Colonic mucosa (tissue), 4 donors: ENCODE results near the gene XPO4. TPM values are rescaled to one million over a fixed set of nuclear protein-coding genes. Genes with fewer than 3 reads are reported as not detected.

Source experiments
- DNase-seq: peaks from one replicate; pipeline ENCODE4 v3.0.0-alpha.2; 2020
- H3K27ac ChIP-seq: fragments of 200-600 bp; one replicate; pipeline ENCODE4 v1.8.0; 2021
- H3K27me3 ChIP-seq: fragments of 200-600 bp; one replicate; pipeline ENCODE4 v1.8.0; 2021
- H3K36me3 ChIP-seq: fragments of 200-600 bp; one replicate; pipeline ENCODE4 v1.8.0; 2021
- H3K4me1 ChIP-seq: fragments of 200-600 bp; one replicate; pipeline ENCODE4 v1.8.0; 2021; ENCODE audit warnings: mild to moderate bottlenecking
- H3K4me3 ChIP-seq: fragments of 200-600 bp; one replicate; pipeline ENCODE4 v1.8.0; 2021
- H3K9ac ChIP-seq, 2 donors: one replicate each; pipeline ENCODE4 v1.7.0; 2013; ENCODE audit warnings: control low read depth in 2 of 2, low read depth in 2 of 2, low read length in 2 of 2
- H3K9me3 ChIP-seq: fragments of 200-600 bp; one replicate; pipeline ENCODE4 v1.8.0; 2021
- CTCF ChIP-seq: fragments of 200-600 bp; IDR thresholded peaks from one replicate; pipeline ENCODE4 v1.8.0; 2022; ENCODE audit warnings: antibody characterized with exemption, mild to moderate bottlenecking
- intact Hi-C: fragments of 100-400 bp; cut with DNase I; formaldehyde crosslinking; loops from one replicate; pipeline ENCODE4 v1.14.1; 2022
- total RNA-seq, 2 donors: library from RNA; stranded (reverse); fragmentation: NEBNext Ultra II Directional in 1 of 2; extraction: Animal tissue kit (Norgen Biotek cat#: 25700) in 1 of 2; gene quantifications; one replicate each; pipeline ENCODE4 v1.2.1, GENCODE V29; 2021
- donor health status: healthy.
- donor health status: DM: no; HTN: no; CAD: no.
- donor health status: DM: no; HTN: no; CAD: no.

XPO4 gene
- total RNA-seq, 2 donors from 2014 or later, result 9.1 to 18.2 TPM

- DNase-seq, result no peak
- H3K4me1 ChIP-seq, result peaks cover 5% of the 10 kb centered on the region
- no peaks in the 10 kb centered on the region for H3K9me3 ChIP-seq
- intact Hi-C loops, result no loop called here
- H3K27me3 ChIP-seq, result no peaks in the 10 kb centered on the region
- H3K36me3 ChIP-seq, result no peaks in the 10 kb centered on the region
- peak overlapping the region; percentile 83 for H3K27ac ChIP-seq
- peak overlapping the region in 1 of 2 donors; percentile 86 for H3K9ac ChIP-seq
- no peak for TF ChIP-seq CTCF
- H3K4me3 ChIP-seq, result peak overlapping the region; percentile 49
Observed at GRCh38 chr13:20772401-20773131, 130.0 kb downstream of the XPO4 start.

- no peaks in the 10 kb centered on the region for H3K27me3 ChIP-seq
- H3K4me1 ChIP-seq, result peaks cover 5% of the 10 kb centered on the region
- no peak overlapping the region for H3K27ac ChIP-seq
- no peak overlapping the region for H3K9ac ChIP-seq
- no peak overlapping the region for H3K4me3 ChIP-seq
- intact Hi-C loops, result no loop called here
- no peak for DNase-seq
- no peaks in the 10 kb centered on the region for H3K9me3 ChIP-seq
- no peak for TF ChIP-seq CTCF
- no peaks in the 10 kb centered on the region for H3K36me3 ChIP-seq
Observed at GRCh38 chr13:20769834-20770233, 132.7 kb downstream of the XPO4 start.

GRCh38 chr13:20769091-20769490 lies 133.5 kb downstream of the XPO4 start:
- H3K36me3 ChIP-seq, result no peaks in the 10 kb centered on the region
- intact Hi-C loops, result no loop called here

GRCh38 chr13:20767309-20767943 lies 135.1 kb downstream of the XPO4 start:
- intact Hi-C loops, result no loop called here

More at GRCh38 chr13:20769091-20769490, 133.5 kb downstream of the XPO4 start:
- Histone ChIP-seq H3K9me3 (no peaks in the 10 kb centered on the region), H3K4me1 (peaks cover 5% of the 10 kb centered on the region), H3K9ac (no peak overlapping the region), H3K27me3 (no peaks in the 10 kb centered on the region), H3K27ac (no peak overlapping the region), H3K4me3 (no peak overlapping the region)
- no peak for TF ChIP-seq CTCF
- DNase-seq, result no peak

GRCh38 chr13:20760872-20761271 lies 141.7 kb downstream of the XPO4 start:
- Histone ChIP-seq H3K9ac (no peak overlapping the region), H3K36me3 (no peaks in the 10 kb centered on the region), H3K4me1 (no peaks in the 10 kb centered on the region), H3K4me3 (no peak overlapping the region), H3K27ac (no peak overlapping the region), H3K9me3 (no peaks in the 10 kb centered on the region), H3K27me3 (no peaks in the 10 kb centered on the region)
- no peak for TF ChIP-seq CTCF
- intact Hi-C loops, result no loop called here
- DNase-seq, result no peak

More at GRCh38 chr13:20767309-20767943, 135.1 kb downstream of the XPO4 start:
- no peaks in the 10 kb centered on the region for H3K9me3 ChIP-seq
- no peak overlapping the region for H3K27ac ChIP-seq
- no peaks in the 10 kb centered on the region for H3K27me3 ChIP-seq
- H3K4me3 ChIP-seq, result no peak overlapping the region
- DNase-seq, result no peak
- H3K4me1 ChIP-seq, result peaks cover 1% of the 10 kb centered on the region
- no peaks in the 10 kb centered on the region for H3K36me3 ChIP-seq
- no peak for TF ChIP-seq CTCF
- H3K9ac ChIP-seq, result no peak overlapping the region
